DOHH2 (cell line): ENCODE measurements around the gene KCNN3.

Experiments
- H3F3A ChIP-seq: fragments of 200-600 bp; sonication (generic), shearing (Covaris generic); 2 replicates; pipeline ENCODE4 v1.6.0; 2016; ENCODE audit warnings: antibody characterized with exemption, mild to moderate bottlenecking; ENCODE audit not compliant: control insufficient read depth, insufficient read depth
- H3K27ac ChIP-seq: fragments of 200-600 bp; sonication (generic); 2 replicates; pipeline ENCODE4 v1.5.1; 2014; ENCODE audit warnings: low read depth, mild to moderate bottlenecking, low read length, moderate library complexity
- H3K27me3 ChIP-seq: fragments of 200-600 bp; sonication (generic); 2 replicates; pipeline ENCODE4 v1.6.1; 2014; ENCODE audit warnings: mild to moderate bottlenecking, low read length, mixed read lengths; ENCODE audit not compliant: control insufficient read depth
- H3K36me3 ChIP-seq: fragments of 200-600 bp; sonication (generic); 2 replicates; pipeline ENCODE4 v1.6.1; 2014; ENCODE audit warnings: mild to moderate bottlenecking, low read length, moderate library complexity, mixed read lengths; ENCODE audit not compliant: control insufficient read depth
- H3K4me1 ChIP-seq: fragments of 200-600 bp; sonication (generic); 2 replicates; pipeline ENCODE4 v1.6.1; 2014; ENCODE audit warnings: mild to moderate bottlenecking, low read length, mixed read lengths; ENCODE audit not compliant: control insufficient read depth
- H3K4me2 ChIP-seq: fragments of 200-600 bp; sonication (generic); 2 replicates; pipeline ENCODE4 v1.6.0; 2014; ENCODE audit warnings: mild to moderate bottlenecking, low read length, moderate library complexity
- H3K4me3 ChIP-seq: fragments of 200-600 bp; sonication (generic); 2 replicates; pipeline ENCODE4 v1.5.1; 2014; ENCODE audit warnings: mild to moderate bottlenecking, low read length, mixed read lengths
- H3K79me2 ChIP-seq: fragments of 200-600 bp; sonication (generic); 2 replicates; pipeline ENCODE4 v1.6.1; 2014; ENCODE audit warnings: mild to moderate bottlenecking, low read length, mixed read lengths; ENCODE audit not compliant: control insufficient read depth
- H3K9me2 ChIP-seq: fragments of 200-600 bp; sonication (generic); replicated peaks from 2 replicates; pipeline ENCODE4 v1.6.1; 2014; ENCODE audit warnings: mild to moderate bottlenecking, low read length, mixed read lengths; ENCODE audit not compliant: control insufficient read depth
- H3K9me3 ChIP-seq: fragments of 200-600 bp; sonication (generic); 2 replicates; pipeline ENCODE4 v1.6.1; 2014; ENCODE audit warnings: antibody characterized with exemption, low read length, mixed read lengths; ENCODE audit not compliant: control insufficient read depth, insufficient read depth
- H4K20me1 ChIP-seq: fragments of 200-600 bp; sonication (generic); 2 replicates; pipeline ENCODE4 v1.6.0; 2014; ENCODE audit warnings: low read depth, mild to moderate bottlenecking, antibody characterized with exemption, low read length, moderate library complexity; ENCODE audit not compliant: control insufficient read depth, insufficient read depth
- EZH2phosphoT487 ChIP-seq: fragments of 200-600 bp; sonication (generic); IDR thresholded peaks from 2 replicates; pipeline ENCODE4 v1.6.1; 2017; ENCODE audit warnings: borderline replicate concordance, mild to moderate bottlenecking, antibody characterized with exemption, low read length, moderate library complexity, mixed read lengths
- TF ChIP-seq, protein P1 (sequence below): fragments of 200-600 bp; sonication (generic); IDR thresholded peaks from one replicate; pipeline ENCODE4 v1.5.1; 2014; ENCODE audit warnings: antibody characterized with exemption, mild to moderate bottlenecking, low read depth, low read length; ENCODE audit not compliant: poor library complexity, severe bottlenecking

The KCNN3 gene

DNA sequence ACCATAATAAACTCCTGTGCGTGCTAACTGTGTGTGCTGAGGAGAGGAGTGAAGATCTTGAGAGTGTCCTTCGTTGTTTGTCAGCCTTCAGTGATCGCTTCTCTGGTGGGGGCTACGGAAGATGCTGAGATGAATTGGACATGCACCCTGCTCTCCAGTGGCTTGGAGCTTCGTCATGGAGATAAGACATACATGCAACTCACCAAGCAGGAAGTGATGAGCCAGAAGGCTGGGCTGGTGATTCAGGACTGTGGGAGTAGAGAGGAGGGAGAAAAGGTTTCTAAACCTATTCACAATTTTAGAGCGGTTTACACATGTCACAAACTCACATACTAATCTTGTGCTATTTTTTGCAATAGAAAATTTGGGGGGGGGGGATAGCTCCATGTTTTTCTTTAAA is 133.2 kb downstream of the KCNN3 start:
- Histone ChIP-seq H3K9me3 (no peaks in the 10 kb centered on the region), H3K4me1 (no peaks in the 10 kb centered on the region), H3K27ac (no peak overlapping the region), H3K36me3 (peaks cover 56% of the 10 kb centered on the region), H3K4me3 (no peak overlapping the region), H3K4me2 (no peak overlapping the region), H3K27me3 (no peaks in the 10 kb centered on the region), H4K20me1 (no peaks in the 10 kb centered on the region), H3K79me2 (no peaks in the 10 kb centered on the region), H3K9me2 (no peaks in the 10 kb centered on the region), H3F3A (no peaks in the 10 kb centered on the region)
- no peak for TF ChIP-seq EZH2phosphoT487
- TF ChIP-seq, protein P1, sequence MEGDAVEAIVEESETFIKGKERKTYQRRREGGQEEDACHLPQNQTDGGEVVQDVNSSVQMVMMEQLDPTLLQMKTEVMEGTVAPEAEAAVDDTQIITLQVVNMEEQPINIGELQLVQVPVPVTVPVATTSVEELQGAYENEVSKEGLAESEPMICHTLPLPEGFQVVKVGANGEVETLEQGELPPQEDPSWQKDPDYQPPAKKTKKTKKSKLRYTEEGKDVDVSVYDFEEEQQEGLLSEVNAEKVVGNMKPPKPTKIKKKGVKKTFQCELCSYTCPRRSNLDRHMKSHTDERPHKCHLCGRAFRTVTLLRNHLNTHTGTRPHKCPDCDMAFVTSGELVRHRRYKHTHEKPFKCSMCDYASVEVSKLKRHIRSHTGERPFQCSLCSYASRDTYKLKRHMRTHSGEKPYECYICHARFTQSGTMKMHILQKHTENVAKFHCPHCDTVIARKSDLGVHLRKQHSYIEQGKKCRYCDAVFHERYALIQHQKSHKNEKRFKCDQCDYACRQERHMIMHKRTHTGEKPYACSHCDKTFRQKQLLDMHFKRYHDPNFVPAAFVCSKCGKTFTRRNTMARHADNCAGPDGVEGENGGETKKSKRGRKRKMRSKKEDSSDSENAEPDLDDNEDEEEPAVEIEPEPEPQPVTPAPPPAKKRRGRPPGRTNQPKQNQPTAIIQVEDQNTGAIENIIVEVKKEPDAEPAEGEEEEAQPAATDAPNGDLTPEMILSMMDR, result no peak

DNA sequence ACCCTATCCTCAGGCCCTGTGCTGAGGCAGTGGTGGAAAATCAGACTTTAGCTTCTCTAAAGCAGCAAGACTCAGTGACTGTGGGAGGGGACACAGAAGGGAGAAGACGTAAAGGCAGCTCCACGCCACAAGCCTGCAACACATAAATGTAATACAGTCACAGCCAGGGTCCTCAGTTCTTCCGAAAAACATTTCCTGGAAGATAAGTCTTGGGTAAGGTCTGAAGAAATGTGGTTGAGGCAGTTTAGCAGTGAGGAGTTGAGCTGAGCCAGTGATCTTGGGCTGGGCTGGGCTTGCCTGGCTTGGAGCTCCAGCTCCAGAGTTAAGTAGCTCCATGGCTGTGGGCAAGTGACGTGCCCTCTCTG is 134.3 kb downstream of the KCNN3 start:
- Histone ChIP-seq H3K27ac (no peak overlapping the region), H3K4me2 (no peak overlapping the region), H3K4me1 (no peaks in the 10 kb centered on the region)

GRCh38 chr1:154735061-154735803 is 134.8 kb downstream of the KCNN3 start:
- H3K27me3 ChIP-seq, result no peaks in the 10 kb centered on the region
- no peak overlapping the region for H3K4me2 ChIP-seq
- TF ChIP-seq, protein P1, result no peak
- TF ChIP-seq EZH2phosphoT487, result no peak

More for the DNA sequence above, 134.3 kb downstream of the KCNN3 start:
- Histone ChIP-seq H4K20me1 (no peaks in the 10 kb centered on the region), H3K9me2 (no peaks in the 10 kb centered on the region), H3F3A (no peaks in the 10 kb centered on the region), H3K79me2 (no peaks in the 10 kb centered on the region), H3K4me3 (no peak overlapping the region), H3K27me3 (no peaks in the 10 kb centered on the region), H3K36me3 (peaks cover 59% of the 10 kb centered on the region), H3K9me3 (no peaks in the 10 kb centered on the region)
- no peak for TF ChIP-seq EZH2phosphoT487
- TF ChIP-seq, protein P1, result no peak

More at GRCh38 chr1:154735061-154735803, 134.8 kb downstream of the KCNN3 start:
- peaks cover 63% of the 10 kb centered on the region for H3K36me3 ChIP-seq
- no peaks in the 10 kb centered on the region for H3K79me2 ChIP-seq
- H3K9me2 ChIP-seq, result no peaks in the 10 kb centered on the region
- no peak overlapping the region for H3K27ac ChIP-seq
- H3K4me3 ChIP-seq, result no peak overlapping the region
- H3K9me3 ChIP-seq, result no peaks in the 10 kb centered on the region
- H3F3A ChIP-seq, result no peaks in the 10 kb centered on the region
- H3K4me1 ChIP-seq, result no peaks in the 10 kb centered on the region
- no peaks in the 10 kb centered on the region for H4K20me1 ChIP-seq
